H1 (cell line): ENCODE measurements around the gene RIPOR3. TPM values are rescaled to one million over a fixed set of nuclear protein-coding genes. Genes with fewer than 3 reads are reported as not detected.

ENCODE experiments used
- CTCF ChIA-PET: fragments of 300-600 bp; sonication (Branson Sonifier 250); formaldehyde crosslinking; loops from one replicate; lab custom pipeline; 2021; ENCODE audit not compliant: partially characterized antibody; lab: Charles Lee
- POLR2A ChIA-PET: fragments of 300-600 bp; sonication (Branson Sonifier 250); formaldehyde crosslinking; loops from one replicate; lab custom pipeline; 2021; ENCODE audit warnings: inconsistent platforms; ENCODE audit not compliant: partially characterized antibody; lab: Charles Lee
- DNase-seq, 2 experiments: peaks; one replicate each; pipeline versions ENCODE4 v3.0.0 to v3.0.0-alpha.2; 2010 to 2022; ENCODE audit warnings: low spot score in 2 of 2, low read depth in 1 of 2, mixed read lengths in 1 of 2
- FAIRE-seq: peaks from 2 replicates; lab custom pipeline; 2011; peaks lifted over from hg19 to GRCh38; lab: Jason Lieb, UNC
- H2AFZ ChIP-seq: 2 replicates; pipeline ENCODE4 v1.8.1; 2012; ENCODE audit warnings: low read length, inconsistent platforms
- H2AK5ac ChIP-seq: 2 replicates; pipeline ENCODE4 v1.6.1; 2013; ENCODE audit warnings: low read depth, low read length
- H2BK120ac ChIP-seq: replicated peaks from 2 replicates; pipeline ENCODE3; 2013; ENCODE audit warnings: low read depth, low read length, inconsistent platforms
- H2BK12ac ChIP-seq: 2 replicates; pipeline ENCODE4 v1.6.1; 2013; ENCODE audit warnings: low read depth, low read length
- H2BK15ac ChIP-seq: 2 replicates; pipeline ENCODE4 v1.6.1; 2013; ENCODE audit warnings: low read length
- H2BK20ac ChIP-seq: 2 replicates; pipeline ENCODE4 v1.6.1; 2013; ENCODE audit warnings: low read length
- H2BK5ac ChIP-seq: 2 replicates; pipeline ENCODE4 v1.6.1; 2013; ENCODE audit warnings: low read depth, low read length
- H3K14ac ChIP-seq: 2 replicates; pipeline ENCODE4 v1.6.1; 2013; ENCODE audit warnings: inconsistent platforms; ENCODE audit not compliant: insufficient read length
- H3K18ac ChIP-seq: 2 replicates; pipeline ENCODE4 v1.6.1; 2013; ENCODE audit warnings: low read length; ENCODE audit errors: extremely low read depth
- H3K23ac ChIP-seq: 2 replicates; pipeline ENCODE4 v1.6.1; 2013; ENCODE audit warnings: inconsistent platforms; ENCODE audit not compliant: insufficient read length
- H3K23me2 ChIP-seq: 2 replicates; pipeline ENCODE4 v1.6.1; 2013; ENCODE audit warnings: low read depth, low read length
- H3K27ac ChIP-seq: 2 replicates; pipeline ENCODE4 v1.6.1; 2011; ENCODE audit warnings: low read depth, low read length, inconsistent platforms
- H3K27me3 ChIP-seq, 4 experiments: replicated peaks in 1 of 4; 1 replicate in 1 of 4; 2 replicates in 3 of 4; pipeline versions ENCODE4 v1.6.1 to v1.8.1; 2011 to 2013; ENCODE audit warnings: low read length in 3 of 4, mild to moderate bottlenecking in 3 of 4, inconsistent platforms in 2 of 4, mixed read lengths in 2 of 4, moderate library complexity in 1 of 4; ENCODE audit not compliant: control insufficient read depth in 3 of 4, insufficient read depth in 3 of 4; ENCODE audit errors: extremely low read depth in 1 of 4
- H3K36me3 ChIP-seq, 4 experiments: 2 replicates each; pipeline versions ENCODE4 v1.6.1 to v1.8.1; 2011 to 2013; ENCODE audit warnings: mild to moderate bottlenecking in 4 of 4, low read length in 3 of 4, moderate library complexity in 2 of 4, control low read depth in 1 of 4, inconsistent platforms in 1 of 4; ENCODE audit not compliant: insufficient read depth in 4 of 4, control insufficient read depth in 2 of 4
- H3K4ac ChIP-seq: replicated peaks from 2 replicates; pipeline ENCODE3; 2013; ENCODE audit warnings: low read length, low read depth, mixed read lengths, inconsistent platforms; ENCODE audit not compliant: insufficient read length
- H3K4me1 ChIP-seq, 4 experiments: replicated peaks in 1 of 4; 1 replicate in 1 of 4; 2 replicates in 3 of 4; pipeline versions ENCODE4 v1.6.1 to v1.8.1; 2011 to 2013; ENCODE audit warnings: low read length in 3 of 4, inconsistent platforms in 2 of 4, mixed read lengths in 1 of 4; ENCODE audit not compliant: insufficient read depth in 4 of 4, control insufficient read depth in 3 of 4
- H3K4me2 ChIP-seq, 2 experiments: 2 replicates each; pipeline versions ENCODE4 v1.6.1 to v1.8.1; 2011 to 2013; ENCODE audit warnings: low read depth in 2 of 2, low read length in 2 of 2, control low read depth in 1 of 2, inconsistent platforms in 1 of 2, mild to moderate bottlenecking in 1 of 2; ENCODE audit not compliant: insufficient read depth in 1 of 2
- H3K4me3 ChIP-seq, 4 experiments: fragments of 200-600, 300-600 bp in 1 of 4; sonication (generic), shearing (Covaris generic), sonication (Bioruptor Twin) in 1 of 4; 2 replicates each; pipeline versions ENCODE4 v1.5.1 to v1.8.1; 2011 to 2016; ENCODE audit warnings: low read length in 4 of 4, low read depth in 3 of 4, control low read depth in 2 of 4, inconsistent platforms in 2 of 4, mild to moderate bottlenecking in 2 of 4, mixed read lengths in 1 of 4, moderate library complexity in 1 of 4; ENCODE audit not compliant: insufficient read depth in 2 of 4; ENCODE audit errors: extremely low read depth in 1 of 4
- H3K56ac ChIP-seq: replicated peaks from 2 replicates; pipeline ENCODE3; 2013; ENCODE audit warnings: low read depth, mild to moderate bottlenecking, mixed read lengths, low read length, inconsistent platforms; ENCODE audit not compliant: insufficient read length
- H3K79me1 ChIP-seq: 2 replicates; pipeline ENCODE4 v1.6.1; 2013; ENCODE audit warnings: low read depth, low read length, control low read depth
- H3K79me2 ChIP-seq, 2 experiments: 2 replicates each; pipeline versions ENCODE4 v1.6.1 to v1.8.1; 2012 to 2013; ENCODE audit warnings: low read length in 2 of 2, mild to moderate bottlenecking in 2 of 2, inconsistent platforms in 1 of 2; ENCODE audit not compliant: insufficient read depth in 2 of 2, control insufficient read depth in 1 of 2
- H3K9ac ChIP-seq, 4 experiments: replicated peaks in 1 of 4; 1 replicate in 1 of 4; 2 replicates in 3 of 4; pipeline versions ENCODE4 v1.6.1 to v1.8.1; 2011 to 2013; ENCODE audit warnings: low read depth in 3 of 4, low read length in 3 of 4, control low read depth in 2 of 4, mild to moderate bottlenecking in 2 of 4, moderate library complexity in 2 of 4, inconsistent platforms in 1 of 4; ENCODE audit errors: extremely low read depth in 1 of 4
- H3K9me3 ChIP-seq, 2 experiments: 2 replicates each; pipeline versions ENCODE4 v1.6.1 to v1.8.1; 2012 to 2013; ENCODE audit warnings: mild to moderate bottlenecking in 2 of 2, moderate library complexity in 2 of 2, control low read depth in 1 of 2, inconsistent platforms in 1 of 2, low read depth in 1 of 2, low read length in 1 of 2, mixed read lengths in 1 of 2; ENCODE audit not compliant: insufficient read depth in 2 of 2
- H4K20me1 ChIP-seq, 2 experiments: replicated peaks in 1 of 2; 2 replicates each; pipeline versions ENCODE3 to v1.8.1; 2011 to 2013; ENCODE audit warnings: inconsistent platforms in 2 of 2, low read length in 2 of 2, mild to moderate bottlenecking in 1 of 2; ENCODE audit not compliant: insufficient read depth in 2 of 2, control insufficient read depth in 1 of 2
- H4K5ac ChIP-seq: 2 replicates; pipeline ENCODE4 v1.6.1; 2013; ENCODE audit warnings: low read length, low read depth, mixed read lengths, inconsistent platforms; ENCODE audit not compliant: insufficient read length
- H4K8ac ChIP-seq: 2 replicates; pipeline ENCODE4 v1.8.0; 2013; ENCODE audit warnings: mild to moderate bottlenecking, moderate library complexity, low read length, inconsistent platforms; ENCODE audit not compliant: insufficient read depth; ENCODE audit errors: extremely low read depth
- H4K91ac ChIP-seq: replicated peaks from 2 replicates; pipeline ENCODE3; 2013; ENCODE audit warnings: low read length, mixed read lengths, inconsistent platforms; ENCODE audit not compliant: insufficient read length
- WGBS, 2 experiments: shearing (Covaris generic) in 1 of 2; methylation state at CpG; one replicate each; pipeline versions ENCODE4 v1.1.6 to v1.1.7; 2013 to 2015; ENCODE audit warnings: low lambda C conversion rate in 2 of 2, mixed read lengths in 2 of 2, inconsistent platforms in 1 of 2, low coverage in 1 of 2, missing lambda C conversion rate in 1 of 2; ENCODE audit not compliant: insufficient replicate concordance in 2 of 2, insufficient coverage in 1 of 2, insufficient read length in 1 of 2; ENCODE audit errors: extremely low coverage in 1 of 2, missing lambda C conversion rate in 1 of 2; 5-methylcytosine and 5-hydroxymethylcytosine counted together
- polyA plus RNA-seq, 7 experiments: library from polyadenylated mRNA; depleted of rRNA in 3 of 7; stranded (reverse) in 5 of 7; unstranded in 2 of 7; fragments of >200 nt in 5 of 7; fragments of 200-250 nt in 2 of 7; gene quantifications; 1 replicate in 5 of 7; 2 replicates in 1 of 7; 4 replicates in 1 of 7; pipeline versions ENCODE4 v1.2.1 to v1.2.3, GENCODE V29; 2011 to 2013; ENCODE audit warnings: missing spikeins in 2 of 7, mixed read lengths in 2 of 7
- total RNA-seq: library from RNA; stranded (reverse); fragmentation: NEBNext Ultra II Directional; extraction: Animal tissue kit (Norgen Biotek cat#: 25700); gene quantifications from 2 replicates; pipeline ENCODE4 v1.2.1, GENCODE V29; 2021
- TF ChIP-seq, protein P1 (sequence below): IDR thresholded peaks from 2 replicates; pipeline ENCODE4 v1.6.1; 2012; ENCODE audit warnings: inconsistent platforms

Gene RIPOR3
- total and polyA plus RNA-seq, 2 of the 8 experiments (the other 6 are each of a cell fraction or from before 2014, with no cell fraction given), result 3.6 to 4.5 TPM

DNA sequence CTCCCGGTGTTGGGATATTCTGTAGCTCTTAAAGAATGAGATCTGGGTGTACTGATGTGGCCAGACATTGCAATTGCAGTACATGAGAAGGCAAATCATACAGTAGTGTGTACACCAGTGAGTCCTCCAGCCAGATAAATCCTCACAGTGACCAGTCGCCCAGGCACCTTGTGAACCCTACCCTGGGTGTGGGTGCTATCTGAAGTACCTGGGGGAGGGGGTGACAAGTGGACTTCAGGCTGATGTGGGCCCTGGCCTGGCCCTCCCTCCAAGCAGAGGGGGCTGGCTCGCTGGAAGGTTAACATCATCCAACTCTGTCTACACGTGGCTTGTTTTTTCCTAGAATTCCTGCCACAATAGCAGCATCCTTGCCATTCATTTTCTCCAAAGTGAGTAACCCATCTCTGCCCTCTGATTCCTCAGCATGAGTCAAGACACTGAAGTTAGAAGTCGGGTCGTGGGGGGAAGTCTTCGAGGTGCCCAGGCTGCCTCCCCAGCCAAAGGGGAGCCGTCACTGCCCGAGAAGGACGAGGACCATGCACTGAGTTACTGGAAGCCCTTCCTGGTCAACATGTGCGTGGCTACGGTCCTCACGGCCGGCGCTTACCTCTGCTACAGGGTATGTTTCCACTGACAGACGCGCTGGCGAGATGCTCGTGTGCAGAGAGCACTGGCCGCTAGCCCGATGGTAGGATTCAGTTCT is 110.3 kb downstream of the RIPOR3 start:
- Histone ChIP-seq H3K4me3 (no peak overlapping the region), H3K18ac (no peak overlapping the region), H3K9ac (no peak overlapping the region), H3K79me2 (no peaks in the 10 kb centered on the region), H4K91ac (no peak overlapping the region), H2AK5ac (no peak overlapping the region), H4K8ac (no peak overlapping the region; the same call in 1 of the 2 replicates), H3K23ac (no peak overlapping the region), H3K14ac (no peak overlapping the region), H3K4me1 (no peaks in the 10 kb centered on the region), H3K23me2 (no peaks in the 10 kb centered on the region), H2BK15ac (no peak overlapping the region), H2BK5ac (no peak overlapping the region), H3K9me3 (no peaks in the 10 kb centered on the region), H3K36me3 (peaks cover 11 to 33% (median 21%) of the 10 kb centered on the region in 4 experiments; a peak in 7 of 8 replicates), H2BK120ac (no peak overlapping the region), H3K4ac (no peak overlapping the region), H3K27me3 (no peaks in the 10 kb centered on the region), H3K4me2 (no peak overlapping the region), H2AFZ (no peak overlapping the region), H4K20me1 (peaks cover 4 to 5% of the 10 kb centered on the region in 2 experiments), H3K27ac (no peak overlapping the region), H2BK12ac (no peak overlapping the region), H2BK20ac (no peak overlapping the region), H4K5ac (no peak overlapping the region), H3K56ac (no peak overlapping the region), H3K79me1 (no peaks in the 10 kb centered on the region; the same call in 1 of the 2 replicates)
- FAIRE-seq (no peak), DNase-seq (no peak)
- TF ChIP-seq, protein P1, sequence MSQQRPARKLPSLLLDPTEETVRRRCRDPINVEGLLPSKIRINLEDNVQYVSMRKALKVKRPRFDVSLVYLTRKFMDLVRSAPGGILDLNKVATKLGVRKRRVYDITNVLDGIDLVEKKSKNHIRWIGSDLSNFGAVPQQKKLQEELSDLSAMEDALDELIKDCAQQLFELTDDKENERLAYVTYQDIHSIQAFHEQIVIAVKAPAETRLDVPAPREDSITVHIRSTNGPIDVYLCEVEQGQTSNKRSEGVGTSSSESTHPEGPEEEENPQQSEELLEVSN, result no peak
- WGBS, 2 experiments, result 95% methylated on average over 19 of the region's 21 CpGs; no CpG with 5 or more reads in 1 of the 2 experiments
- CTCF ChIA-PET, result interaction anchor here (0.7 to 2.1 kb wide), 5 partner anchors 14 to 90 kb away, joined by 3 to 7 read pairs (median 3); no protein-coding TSS in a partner anchor
- POLR2A ChIA-PET, result no interaction called here
